K562 (cell line): ENCODE data around the gene PGM2.

Source experiments
- EGR1 ChIP-seq: fragments of 450-650 bp; conservative IDR thresholded peaks from 2 replicates; pipeline ENCODE4 v1.6.1; 2017; ENCODE audit warnings: mild to moderate bottlenecking
- EP300 ChIP-seq: IDR thresholded peaks from 2 replicates; pipeline ENCODE4 v1.6.1; 2012; ENCODE audit warnings: low read length, improper control_type of control experiment
- GABPB2 ChIP-seq: fragments of 250-450 bp; sonication (Bioruptor Pico); conservative IDR thresholded peaks from 2 replicates; pipeline ENCODE4 v1.5.1; 2021; ENCODE audit warnings: mild to moderate bottlenecking
- HNRNPL ChIP-seq: fragments of 200-400 bp; formaldehyde crosslinking; IDR thresholded peaks from 2 replicates; pipeline ENCODE4 v1.6.1; 2017; ENCODE audit warnings: low read depth, mild to moderate bottlenecking, low read length
- MEF2D ChIP-seq: conservative IDR thresholded peaks from 2 replicates; pipeline ENCODE4 v1.6.1; 2016; ENCODE audit warnings: low read depth, missing genetic modification characterization, missing compliant biosample characterization
- NCOA2 ChIP-seq, 2 experiments: fragments of 450-650 bp; IDR thresholded peaks; 2 replicates each; pipeline ENCODE4 v1.6.1; 2018; ENCODE audit warnings: mild to moderate bottlenecking in 2 of 2, moderate library complexity in 1 of 2; ENCODE audit not compliant: partially characterized antibody in 2 of 2
- POLR2AphosphoS2 ChIP-seq: IDR thresholded peaks from 2 replicates; pipeline ENCODE4 v1.6.1; 2012; ENCODE audit warnings: low read length, improper control_type of control experiment
- POLR2AphosphoS5 ChIP-seq: IDR thresholded peaks from 2 replicates; pipeline ENCODE4 v1.6.1; 2011; ENCODE audit warnings: mild to moderate bottlenecking, low read depth, low read length, moderate library complexity; ENCODE audit not compliant: control insufficient read depth, insufficient read depth
- RCOR1 ChIP-seq, 2 experiments: IDR thresholded peaks; 2 replicates each; pipeline ENCODE4 v1.6.1; 2012; ENCODE audit warnings: low read depth in 2 of 2, low read length in 2 of 2, borderline replicate concordance in 1 of 2, improper control_type of control experiment in 1 of 2
- RUNX1 ChIP-seq: sonication (generic); IDR thresholded peaks from 2 replicates; pipeline ENCODE4 v1.6.1; 2016; ENCODE audit warnings: antibody characterized with exemption, low read depth
- WHSC1 ChIP-seq: IDR thresholded peaks from one replicate; pipeline ENCODE4 v1.6.1; 2012; ENCODE audit warnings: low read length, control low read depth, inconsistent platforms
- TF ChIP-seq, protein P1 (sequence below), 3 experiments: IDR thresholded peaks in 2 of 3; conservative IDR thresholded peaks in 1 of 3; 2 replicates each; pipeline ENCODE4 v1.5.1; 2011 to 2012; ENCODE audit warnings: low read length in 3 of 3, mild to moderate bottlenecking in 3 of 3, control low read depth in 2 of 3, improper control_type of control experiment in 1 of 3, inconsistent platforms in 1 of 3, low read depth in 1 of 3, mixed read lengths in 1 of 3, moderate library complexity in 1 of 3; ENCODE audit not compliant: insufficient read depth in 2 of 3
- TF ChIP-seq, protein P2 (sequence below): sonication (generic); formaldehyde crosslinking; IDR thresholded peaks from 2 replicates; pipeline ENCODE4 v1.8.0; 2023; ENCODE audit warnings: mild to moderate bottlenecking, missing genetic modification reagents

DNA sequence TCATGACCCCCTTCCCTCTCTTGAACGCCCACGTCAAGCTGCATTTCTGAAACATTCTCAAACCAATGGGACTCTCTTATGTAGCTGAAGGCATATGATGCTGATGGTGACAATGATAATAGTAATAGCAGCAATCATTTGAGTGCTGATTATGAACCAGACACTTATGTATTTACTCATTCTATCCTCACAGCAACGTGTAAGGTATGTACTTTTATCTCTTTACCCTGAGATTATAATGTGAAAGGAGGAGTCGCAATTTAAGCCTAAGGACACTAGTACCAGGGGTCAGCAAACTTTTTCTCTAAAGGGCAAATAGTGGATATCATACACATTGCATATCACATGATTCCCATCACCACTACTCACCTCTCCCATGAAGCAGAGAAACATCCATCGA is 8.5 kb downstream of the PGM2 start:
- no peak for TF ChIP-seq GABPB2
- no peak for TF ChIP-seq MEF2D (tag)
- TF ChIP-seq, protein P1, sequence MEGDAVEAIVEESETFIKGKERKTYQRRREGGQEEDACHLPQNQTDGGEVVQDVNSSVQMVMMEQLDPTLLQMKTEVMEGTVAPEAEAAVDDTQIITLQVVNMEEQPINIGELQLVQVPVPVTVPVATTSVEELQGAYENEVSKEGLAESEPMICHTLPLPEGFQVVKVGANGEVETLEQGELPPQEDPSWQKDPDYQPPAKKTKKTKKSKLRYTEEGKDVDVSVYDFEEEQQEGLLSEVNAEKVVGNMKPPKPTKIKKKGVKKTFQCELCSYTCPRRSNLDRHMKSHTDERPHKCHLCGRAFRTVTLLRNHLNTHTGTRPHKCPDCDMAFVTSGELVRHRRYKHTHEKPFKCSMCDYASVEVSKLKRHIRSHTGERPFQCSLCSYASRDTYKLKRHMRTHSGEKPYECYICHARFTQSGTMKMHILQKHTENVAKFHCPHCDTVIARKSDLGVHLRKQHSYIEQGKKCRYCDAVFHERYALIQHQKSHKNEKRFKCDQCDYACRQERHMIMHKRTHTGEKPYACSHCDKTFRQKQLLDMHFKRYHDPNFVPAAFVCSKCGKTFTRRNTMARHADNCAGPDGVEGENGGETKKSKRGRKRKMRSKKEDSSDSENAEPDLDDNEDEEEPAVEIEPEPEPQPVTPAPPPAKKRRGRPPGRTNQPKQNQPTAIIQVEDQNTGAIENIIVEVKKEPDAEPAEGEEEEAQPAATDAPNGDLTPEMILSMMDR (IDR thresholded peaks at IDR 0.05 in 2 of 3, conservative IDR thresholded peaks at IDR 0.05 in 1 of 3; ENCODE audit: insufficient read depth in 2 of 3, low read depth in 1 of 3, low read length in 3 of 3): no peak
- TF ChIP-seq EP300: no peak
- TF ChIP-seq POLR2AphosphoS2: no peak
- no peak for TF ChIP-seq POLR2AphosphoS5
- TF ChIP-seq, protein P2, sequence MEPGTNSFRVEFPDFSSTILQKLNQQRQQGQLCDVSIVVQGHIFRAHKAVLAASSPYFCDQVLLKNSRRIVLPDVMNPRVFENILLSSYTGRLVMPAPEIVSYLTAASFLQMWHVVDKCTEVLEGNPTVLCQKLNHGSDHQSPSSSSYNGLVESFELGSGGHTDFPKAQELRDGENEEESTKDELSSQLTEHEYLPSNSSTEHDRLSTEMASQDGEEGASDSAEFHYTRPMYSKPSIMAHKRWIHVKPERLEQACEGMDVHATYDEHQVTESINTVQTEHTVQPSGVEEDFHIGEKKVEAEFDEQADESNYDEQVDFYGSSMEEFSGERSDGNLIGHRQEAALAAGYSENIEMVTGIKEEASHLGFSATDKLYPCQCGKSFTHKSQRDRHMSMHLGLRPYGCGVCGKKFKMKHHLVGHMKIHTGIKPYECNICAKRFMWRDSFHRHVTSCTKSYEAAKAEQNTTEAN (CRISPR knock-in tag): no peak
- no peak for TF ChIP-seq NCOA2 (IDR thresholded peaks at IDR 0.05; ENCODE audit: partially characterized antibody in 2 of 2)
- TF ChIP-seq RUNX1: no peak
- no peak for TF ChIP-seq WHSC1
- no peak for TF ChIP-seq RCOR1 (IDR thresholded peaks at IDR 0.05; ENCODE audit: borderline replicate concordance in 1 of 2, low read depth in 2 of 2, low read length in 2 of 2)
- TF ChIP-seq EGR1: no peak
- no peak for TF ChIP-seq HNRNPL
